Activated T-cell treated with anti-CD3 and anti-CD28 coated beads for 48 hours (primary cell): ENCODE measurements around the gene DCLRE1C.
"Not testable (repeated sequence)": the region's sequence is repeated elsewhere in the genome, so short reads cannot be mapped to it uniquely, and the experiment has no call there.

Experiments
- DNase-seq: peaks from one replicate; pipeline ENCODE4 v3.0.0-alpha.2; 2020; ENCODE audit warnings: low read depth

Gene DCLRE1C

DNA sequence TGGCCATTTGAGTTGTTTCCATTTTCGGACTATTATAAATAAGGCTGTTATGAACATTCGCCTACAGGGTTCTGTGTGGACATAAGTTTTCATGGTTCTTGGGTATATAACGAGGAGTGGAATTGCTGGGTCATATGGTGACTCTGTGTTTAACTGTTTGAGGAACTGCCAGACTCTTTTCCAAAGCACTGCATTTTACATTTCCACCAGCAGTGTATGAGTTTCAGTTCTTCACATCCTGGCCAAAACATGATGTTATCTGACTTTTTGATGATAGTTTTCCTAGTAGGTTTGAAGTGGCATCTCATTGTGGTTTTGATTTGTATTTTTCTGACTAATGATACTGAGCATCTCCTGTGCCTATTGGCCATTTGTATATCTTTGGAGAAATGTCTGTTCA, 69.8 kb downstream of the DCLRE1C start:
- DNase-seq, result no peak

DNA sequence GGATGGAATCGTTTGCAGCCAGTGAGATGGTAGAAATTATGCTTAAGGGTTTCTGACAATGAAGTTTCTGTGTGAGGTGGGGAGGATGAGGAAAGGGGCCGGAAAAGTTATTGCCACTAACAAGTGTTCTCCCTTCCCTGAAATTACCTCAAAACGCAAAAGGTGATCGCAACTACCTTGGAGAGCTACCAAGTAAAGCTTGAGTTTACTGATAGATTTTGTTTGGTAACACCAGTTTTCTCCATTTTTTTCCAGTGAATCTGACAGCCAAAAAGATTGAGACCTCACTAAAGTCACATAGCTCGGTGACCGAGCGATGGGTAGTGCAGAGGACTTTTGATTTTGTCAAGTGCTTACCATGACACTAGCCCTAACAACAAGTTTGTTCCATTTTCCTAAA, 73.7 kb downstream of the DCLRE1C start:
- DNase-seq, result no peak

- DNase-seq, result no peak
Measured at GRCh38 chr10:14879928-14880193, 74.0 kb downstream of the DCLRE1C start.

DNA sequence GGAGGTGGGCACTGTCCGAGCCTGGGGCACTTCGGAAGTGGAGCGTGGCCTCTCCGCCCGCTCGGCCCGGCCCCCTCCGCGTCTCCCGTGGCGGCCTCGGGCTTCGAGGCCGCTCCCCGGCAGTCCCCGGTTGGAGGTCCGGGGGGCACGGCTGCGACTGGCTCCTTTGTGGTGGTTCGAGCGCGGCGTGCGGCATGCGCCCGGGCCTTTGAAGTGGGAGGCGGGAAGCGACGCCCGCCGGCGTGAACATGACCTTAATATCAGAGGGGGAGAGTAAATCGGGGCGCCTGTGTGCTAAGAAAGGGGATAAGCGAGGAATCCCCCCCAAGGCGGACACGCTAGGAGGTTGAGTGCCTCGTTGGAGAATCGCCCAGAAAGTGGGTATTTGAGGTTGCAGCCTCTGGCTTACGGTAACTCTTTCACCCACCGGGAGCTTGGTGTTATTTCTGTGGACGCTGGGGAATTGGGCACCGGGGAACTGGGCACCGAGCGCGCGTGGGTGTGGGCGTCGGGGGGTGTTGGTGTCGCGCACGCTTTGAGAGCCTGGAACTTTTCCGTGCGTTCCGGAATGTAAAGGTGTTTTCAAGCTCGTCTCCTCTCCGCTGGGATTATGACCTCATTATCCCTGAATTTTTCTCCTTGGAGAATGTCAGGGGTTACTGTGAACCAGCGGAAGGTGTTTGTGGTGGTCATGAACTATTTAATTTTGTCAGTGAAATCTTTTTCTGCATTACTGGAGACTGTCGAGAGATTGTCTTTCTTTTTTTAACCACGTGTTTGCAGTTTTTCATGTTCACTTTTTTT, 74.6 kb downstream of the DCLRE1C start:
- peak; percentile 32 for DNase-seq

DNA sequence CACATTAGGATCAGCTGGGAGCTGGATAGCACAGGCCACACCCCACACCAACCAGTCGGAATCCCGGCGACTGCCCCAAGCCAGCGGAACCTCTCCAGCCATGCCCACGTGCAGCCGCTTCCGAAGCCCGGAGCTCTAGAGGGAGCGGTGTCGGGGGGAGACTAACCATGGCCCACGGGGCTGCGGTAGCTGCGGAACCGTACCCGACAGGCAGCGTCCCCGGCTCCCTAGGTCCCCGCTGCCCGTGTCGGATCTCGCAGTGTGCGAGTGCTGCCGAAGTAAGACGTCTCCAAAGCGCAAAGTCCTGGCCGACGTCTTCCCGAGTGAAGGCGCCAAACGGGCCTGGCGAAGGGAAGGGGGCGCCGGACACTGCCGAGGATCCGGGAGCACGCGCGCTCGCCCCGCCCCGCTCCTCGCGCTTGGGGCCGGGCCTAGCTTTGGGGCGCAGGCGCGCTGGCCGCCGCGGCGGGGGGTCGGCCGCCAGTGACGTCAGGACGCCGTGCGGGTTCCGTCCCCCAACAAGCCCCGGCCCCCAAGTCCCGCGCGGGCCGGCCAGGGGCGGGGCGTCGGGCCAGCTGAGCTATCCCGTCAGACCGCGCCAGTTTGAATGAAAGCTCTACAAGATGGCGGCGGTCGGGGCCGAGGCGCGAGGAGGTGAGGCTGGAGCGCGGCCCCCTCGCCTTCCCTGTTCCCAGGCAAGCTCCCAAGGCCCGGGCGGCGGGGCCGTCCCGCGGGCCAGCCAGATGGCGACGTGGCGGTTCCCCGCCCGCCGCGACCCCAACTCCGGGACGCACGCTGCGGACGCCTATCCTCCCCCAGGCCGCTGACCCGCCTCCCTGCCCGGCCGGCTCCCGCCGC, 75.4 kb downstream of the DCLRE1C start, which contains the start of gene SUV39H2:
Gene SUV39H2, plus strand, starts transcription at position 601 of the 858 bp plus-strand sequence. Its CDS starts 23 bp downstream, at position 624.
- DNase-seq, result peak; percentile 97

DNA sequence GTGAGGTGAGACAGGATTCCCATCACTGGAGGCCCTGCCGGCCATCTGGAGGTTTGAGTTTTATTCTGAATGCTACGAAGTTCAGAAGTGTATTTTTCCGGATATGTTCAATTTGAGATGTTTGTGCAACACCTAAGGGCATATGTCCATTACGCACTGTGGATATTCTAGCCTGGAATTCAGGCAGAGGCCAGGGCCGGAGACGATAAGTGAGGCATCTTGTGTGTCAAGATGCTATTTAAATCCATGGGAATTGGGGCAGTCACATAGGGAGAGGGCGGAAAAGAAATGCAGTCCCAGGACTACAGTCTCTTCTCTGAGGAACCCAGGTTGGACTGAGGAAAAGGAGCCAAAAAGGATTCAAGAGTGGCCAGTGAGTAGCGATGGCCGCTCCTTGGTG, 77.1 kb downstream of the DCLRE1C start:
- DNase-seq, result no peak

- no peak for DNase-seq
Measured at GRCh38 chr10:14875941-14876340, 78.0 kb downstream of the DCLRE1C start.

DNA sequence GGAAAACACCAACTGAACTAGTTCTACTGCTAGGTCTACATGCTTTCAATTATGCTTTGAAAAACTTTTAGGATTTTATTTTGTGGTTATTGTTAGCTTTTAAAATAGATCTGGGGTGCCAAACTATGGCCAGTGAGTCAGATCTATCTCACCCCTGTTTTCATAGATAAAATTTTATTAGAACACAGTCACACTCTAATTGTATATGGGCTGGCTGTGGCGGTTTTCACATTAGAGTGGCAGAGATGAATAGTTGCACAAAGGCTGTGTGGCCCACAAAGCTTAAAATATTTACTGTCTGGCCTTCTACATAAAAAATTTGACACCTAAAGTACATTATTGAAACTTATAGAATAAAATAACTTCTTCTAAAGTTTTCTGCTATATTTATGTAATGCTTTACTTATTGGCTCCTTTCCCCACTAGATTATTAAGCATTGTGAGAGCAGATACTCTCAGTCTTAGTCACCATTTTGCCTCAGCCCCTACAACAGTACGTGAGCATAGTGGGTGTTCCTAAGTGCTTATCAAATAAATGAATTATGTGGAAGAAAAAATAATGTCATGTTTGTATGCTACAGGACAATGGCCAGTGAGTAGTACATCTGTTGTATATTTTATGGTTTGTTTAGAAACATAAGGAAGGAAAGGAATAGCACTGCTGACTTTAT, 80.7 kb downstream of the DCLRE1C start:
- no peak for DNase-seq

DNA sequence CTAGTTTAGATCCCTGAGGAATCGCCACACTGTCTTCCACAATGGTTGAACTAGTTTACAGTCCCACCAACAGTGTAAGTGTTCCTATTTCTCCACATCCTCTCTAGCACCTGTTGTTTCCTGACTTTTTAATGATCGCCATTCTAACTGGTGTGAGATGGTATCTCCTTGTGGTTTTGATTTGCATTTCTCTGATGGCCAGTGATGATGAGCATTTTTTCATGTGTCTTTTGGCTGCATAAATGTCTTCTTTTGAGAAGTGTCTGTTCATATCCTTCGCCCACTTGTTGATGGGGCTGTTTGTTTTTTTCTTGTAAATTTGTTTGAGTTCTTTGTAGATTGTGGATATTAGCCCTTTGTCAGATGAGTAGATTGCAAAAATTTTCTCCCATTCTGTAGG, 89.0 kb downstream of the DCLRE1C start:
- not testable (repeated sequence) for DNase-seq

GRCh38 chr10:14864466-14864865, 89.4 kb downstream of the DCLRE1C start:
- DNase-seq, result not testable (repeated sequence)

- no peak for DNase-seq
Measured at GRCh38 chr10:14860791-14861190, 93.1 kb downstream of the DCLRE1C start.

- DNase-seq, result no peak
Measured at GRCh38 chr10:14859775-14860174, 94.1 kb downstream of the DCLRE1C start.

DNA sequence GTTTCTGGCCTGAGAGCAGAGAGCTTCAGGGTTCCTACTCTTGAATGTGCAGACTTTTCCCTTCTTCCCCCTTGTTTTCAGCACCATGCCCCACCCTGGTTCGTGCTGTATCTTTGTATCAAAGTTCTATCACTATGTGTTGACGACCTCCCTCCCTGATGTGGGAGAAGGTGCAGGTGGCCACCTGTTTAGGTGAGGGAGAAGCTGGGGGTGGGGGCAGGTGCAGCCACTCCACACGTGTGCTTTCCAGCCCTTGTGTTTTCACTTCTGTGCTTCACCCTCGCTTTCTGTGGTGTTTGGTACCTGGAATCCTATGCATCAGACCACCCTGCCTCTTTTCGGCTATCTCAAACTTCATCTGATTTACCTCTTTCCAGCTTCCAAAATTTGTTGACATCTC, 94.9 kb downstream of the DCLRE1C start:
- DNase-seq, result no peak

DNA sequence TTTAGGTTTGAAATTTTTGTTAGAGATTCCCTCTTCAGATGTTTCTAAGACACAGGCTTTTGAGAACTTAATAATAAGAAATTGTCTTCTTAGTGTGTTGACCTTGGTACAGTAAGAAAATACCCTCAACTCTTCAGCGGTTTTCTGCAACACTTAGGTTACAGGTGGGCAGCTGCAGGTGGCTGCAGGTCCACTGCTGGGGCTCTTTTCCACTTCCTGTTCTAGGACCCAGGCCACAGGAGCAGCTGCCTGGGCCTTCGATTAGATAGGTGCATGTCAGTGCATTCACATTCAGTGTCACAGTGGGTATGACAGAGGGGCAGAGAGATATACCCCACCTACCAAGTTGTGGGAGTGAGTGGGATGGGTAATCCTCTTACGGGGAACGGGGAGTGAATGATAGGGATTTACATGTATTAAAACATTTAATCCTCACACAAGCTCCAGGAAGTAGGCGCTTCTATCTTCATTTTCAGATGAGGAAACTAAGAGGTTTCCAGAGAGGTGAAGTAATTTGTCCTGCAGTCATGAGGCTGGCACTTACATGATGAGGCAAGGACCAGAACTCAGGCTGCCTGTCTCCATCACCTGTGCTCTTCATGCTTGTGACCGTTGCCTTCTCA, 95.4 kb downstream of the DCLRE1C start:
- no peak for DNase-seq

GRCh38 chr10:14855453-14855852, 98.4 kb downstream of the DCLRE1C start:
- DNase-seq, result no peak

DNA sequence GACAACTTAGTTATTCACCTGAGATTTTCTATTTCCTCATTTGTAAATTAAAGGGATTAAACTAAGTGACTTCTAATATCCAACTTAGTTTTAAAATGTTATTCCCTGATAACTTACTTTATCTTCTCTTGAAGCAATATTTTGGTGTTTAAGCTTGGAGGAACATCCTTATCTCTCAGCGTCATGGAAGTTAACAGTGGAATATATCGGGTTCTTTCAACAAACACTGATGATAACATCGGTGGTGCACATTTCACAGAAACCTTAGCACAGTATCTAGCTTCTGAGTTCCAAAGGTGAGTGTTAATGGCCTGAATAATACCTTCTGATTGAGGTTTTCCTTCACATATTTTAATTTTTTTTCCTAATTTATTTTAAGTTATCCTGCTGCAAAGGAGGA, 101.7 kb downstream of the DCLRE1C start:
- no peak for DNase-seq
